ENCODE data around the gene ABHD17A. TPM values are rescaled to one million over a fixed set of nuclear protein-coding genes. Genes with fewer than 3 reads are reported as not detected.

The ABHD17A gene
- total and polyA plus RNA-seq, 4 donors, result 68.8 to 110 (median 91.0) TPM

DNA sequence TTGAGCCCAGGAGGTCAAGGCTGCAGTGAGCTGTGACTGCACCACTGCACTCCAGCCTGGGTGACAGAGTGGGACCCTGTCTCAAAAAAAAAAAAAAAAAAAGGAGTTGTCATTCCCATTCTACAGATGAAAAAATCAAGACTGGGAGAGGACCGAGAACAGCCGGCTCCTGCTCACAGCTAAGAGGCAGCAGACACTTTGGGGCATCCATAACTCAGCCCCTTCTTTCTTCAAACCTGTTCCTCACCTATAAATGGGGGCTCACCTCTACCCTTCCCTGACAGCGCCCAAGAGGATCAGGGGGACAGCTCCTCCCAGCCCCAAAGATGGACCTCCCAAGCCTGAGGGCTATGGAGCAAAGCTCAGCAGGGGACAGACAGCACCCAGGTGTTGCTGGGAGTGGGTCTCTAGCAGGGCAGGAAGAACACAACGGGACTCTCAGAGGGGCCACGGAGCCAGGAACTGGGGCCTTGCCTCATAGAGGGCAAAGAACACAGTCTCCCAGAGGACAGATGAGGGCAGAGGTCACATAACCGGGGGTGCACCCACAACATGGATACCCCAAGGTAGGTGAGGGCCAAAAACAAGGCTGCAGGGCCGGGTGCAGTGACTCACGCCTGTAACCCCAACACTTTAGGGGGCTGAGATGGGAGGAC is 18.5 kb downstream of the ABHD17A start:
- no peaks in the 10 kb centered on the region for H3K27me3 ChIP-seq (ENCODE audit: control insufficient read depth in 3 of 3, insufficient read depth in 3 of 3, low read length in 2 of 3)
- TF ChIP-seq, protein P1, sequence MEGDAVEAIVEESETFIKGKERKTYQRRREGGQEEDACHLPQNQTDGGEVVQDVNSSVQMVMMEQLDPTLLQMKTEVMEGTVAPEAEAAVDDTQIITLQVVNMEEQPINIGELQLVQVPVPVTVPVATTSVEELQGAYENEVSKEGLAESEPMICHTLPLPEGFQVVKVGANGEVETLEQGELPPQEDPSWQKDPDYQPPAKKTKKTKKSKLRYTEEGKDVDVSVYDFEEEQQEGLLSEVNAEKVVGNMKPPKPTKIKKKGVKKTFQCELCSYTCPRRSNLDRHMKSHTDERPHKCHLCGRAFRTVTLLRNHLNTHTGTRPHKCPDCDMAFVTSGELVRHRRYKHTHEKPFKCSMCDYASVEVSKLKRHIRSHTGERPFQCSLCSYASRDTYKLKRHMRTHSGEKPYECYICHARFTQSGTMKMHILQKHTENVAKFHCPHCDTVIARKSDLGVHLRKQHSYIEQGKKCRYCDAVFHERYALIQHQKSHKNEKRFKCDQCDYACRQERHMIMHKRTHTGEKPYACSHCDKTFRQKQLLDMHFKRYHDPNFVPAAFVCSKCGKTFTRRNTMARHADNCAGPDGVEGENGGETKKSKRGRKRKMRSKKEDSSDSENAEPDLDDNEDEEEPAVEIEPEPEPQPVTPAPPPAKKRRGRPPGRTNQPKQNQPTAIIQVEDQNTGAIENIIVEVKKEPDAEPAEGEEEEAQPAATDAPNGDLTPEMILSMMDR (IDR thresholded peaks at IDR 0.05; ENCODE audit: control extremely low read depth, extremely low read depth), result no peak
- no peak overlapping the region for H3K27ac ChIP-seq (ENCODE audit: low read depth in 1 of 2, low read length in 1 of 2)
- peaks cover 0 to 13% (median 4%) of the 10 kb centered on the region in 5 donors for H3K4me1 ChIP-seq (ENCODE audit: control insufficient read depth in 5 of 5, insufficient read depth in 5 of 5, low read length in 5 of 5)
- no peak overlapping the region for H3K4me3 ChIP-seq
- H3K9ac ChIP-seq (ENCODE audit: insufficient read depth in 1 of 2, low read length in 2 of 2), result no peak overlapping the region
- 91 to 92% methylated on average over 8 of the region's 8 CpGs for WGBS, 2 donors
- no peaks in the 10 kb centered on the region for H3K9me3 ChIP-seq (ENCODE audit: control insufficient read depth in 4 of 4, insufficient read depth in 3 of 4, low read length in 3 of 4)
- DNase-seq (no peak), ATAC-seq (ENCODE audit: insufficient read depth, low FRiP score) (no peak)
- peaks cover 0 to 8% (median 0%) of the 10 kb centered on the region in 4 donors for H3K36me3 ChIP-seq (ENCODE audit: control insufficient read depth in 4 of 4, insufficient read depth in 4 of 4, low read length in 4 of 4)

DNA sequence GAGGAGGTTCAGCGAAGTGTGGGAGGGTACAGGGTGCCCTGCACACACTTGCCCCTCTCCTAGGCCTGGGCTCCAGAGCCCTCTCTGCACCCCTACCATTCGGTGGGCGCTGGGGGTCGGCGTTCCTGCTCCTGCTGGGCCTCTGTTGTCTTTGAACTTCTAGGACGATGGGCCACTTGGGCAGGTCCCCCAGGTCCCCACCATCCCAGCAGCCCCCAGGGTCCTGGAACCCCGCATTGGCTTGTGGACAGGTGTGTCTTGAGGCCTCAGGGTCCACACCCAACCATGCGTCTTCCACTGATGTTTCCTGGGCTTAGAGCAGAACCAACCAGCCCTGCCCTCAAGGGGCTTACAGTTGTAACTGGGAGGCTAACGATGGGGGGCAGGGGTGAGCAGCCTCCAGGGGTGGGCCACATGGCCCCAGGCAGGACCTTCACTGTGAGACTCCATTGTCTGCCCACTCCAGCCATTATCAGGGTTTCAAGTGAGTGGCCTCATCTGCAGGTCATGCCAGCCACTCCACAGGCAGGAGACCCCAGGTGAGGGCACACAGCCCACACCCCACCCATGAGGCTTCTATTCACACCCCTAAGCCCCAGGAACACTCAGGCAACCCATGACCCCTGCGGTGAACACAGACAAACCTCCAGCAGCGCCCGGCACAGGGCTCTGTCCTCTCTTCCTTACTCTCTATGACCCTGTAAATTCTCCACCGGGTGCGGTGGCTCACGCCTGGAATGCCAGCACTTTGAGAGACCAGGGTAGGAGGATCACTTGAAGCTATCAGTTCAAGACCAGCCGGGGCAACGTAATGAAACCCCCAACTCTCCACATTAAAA is 19.9 kb downstream of the ABHD17A start:
- DNase-seq, result no peak
- 87 to 90% methylated on average over 17 of the region's 17 CpGs for WGBS, 2 donors
- Histone ChIP-seq H3K36me3 (ENCODE audit: control insufficient read depth in 4 of 4, insufficient read depth in 4 of 4, low read length in 4 of 4) (no peaks in the 10 kb centered on the region), H3K27ac (ENCODE audit: low read depth in 1 of 2, low read length in 1 of 2) (peak overlapping the region; percentile 24 to 71), H3K9ac (ENCODE audit: insufficient read depth in 1 of 2, low read length in 2 of 2) (no peak overlapping the region), H3K4me1 (ENCODE audit: control insufficient read depth in 5 of 5, insufficient read depth in 5 of 5, low read length in 5 of 5) (peaks cover 0 to 27% (median 9%) of the 10 kb centered on the region in 5 donors), H3K27me3 (ENCODE audit: control insufficient read depth in 3 of 3, insufficient read depth in 3 of 3, low read length in 2 of 3) (no peaks in the 10 kb centered on the region), H3K9me3 (ENCODE audit: control insufficient read depth in 4 of 4, insufficient read depth in 3 of 4, low read length in 3 of 4) (no peaks in the 10 kb centered on the region), H3K4me3 (no peak overlapping the region)
- TF ChIP-seq, protein P1 (IDR thresholded peaks at IDR 0.05; ENCODE audit: control extremely low read depth, extremely low read depth), result no peak
- no peak for ATAC-seq (ENCODE audit: insufficient read depth, low FRiP score)

DNA sequence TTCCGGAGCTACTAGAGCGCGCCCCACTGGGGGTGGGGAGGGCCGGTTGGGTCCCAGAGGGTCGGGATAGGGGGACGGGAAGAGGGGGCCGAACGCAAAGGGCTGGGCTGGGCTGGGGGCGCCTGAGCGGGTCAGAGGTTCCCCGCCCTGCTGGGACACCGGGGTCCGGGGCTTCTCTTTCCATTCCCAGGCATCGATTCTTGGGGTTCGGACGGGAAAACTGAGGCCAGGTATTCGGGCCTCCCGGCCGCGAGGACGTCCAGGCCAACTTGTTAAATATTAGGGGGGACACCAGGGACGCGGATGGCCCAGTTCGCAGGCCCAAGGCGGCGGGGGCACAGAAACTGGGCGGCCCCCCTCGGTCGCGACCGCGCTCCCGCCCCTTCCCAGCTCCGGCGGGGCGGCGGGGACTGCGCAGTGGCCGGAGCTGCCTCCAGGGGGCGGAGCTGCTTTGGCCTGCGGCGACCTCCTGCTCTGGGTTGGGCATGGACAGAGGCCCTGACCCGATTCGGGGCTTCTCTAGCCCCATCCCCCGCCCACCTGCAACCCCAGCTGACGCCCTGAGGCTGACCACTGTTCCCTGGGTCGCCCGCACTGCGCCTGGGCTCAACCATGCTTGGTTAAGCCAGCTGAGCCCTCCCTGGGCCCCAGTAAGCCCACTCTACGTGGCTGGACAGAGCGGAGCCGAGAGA is 20.7 kb downstream of the ABHD17A start:
- peak overlapping the region; percentile 71 to 86 for H3K27ac ChIP-seq (ENCODE audit: low read depth in 1 of 2, low read length in 1 of 2)
- 5 to 8% methylated on average over 36 to 52 of the region's 52 CpGs for WGBS, 2 donors

More for the DNA sequence above, 20.7 kb downstream of the ABHD17A start:
- peak in 2 of 3 donors; percentile 63 to 65 for DNase-seq
- H3K4me1 ChIP-seq (ENCODE audit: control insufficient read depth in 5 of 5, insufficient read depth in 5 of 5, low read length in 5 of 5), result peaks cover 0 to 34% (median 13%) of the 10 kb centered on the region in 5 donors
- H3K9me3 ChIP-seq (ENCODE audit: control insufficient read depth in 4 of 4, insufficient read depth in 3 of 4, low read length in 3 of 4), result no peaks in the 10 kb centered on the region
- H3K36me3 ChIP-seq (ENCODE audit: control insufficient read depth in 4 of 4, insufficient read depth in 4 of 4, low read length in 4 of 4), result no peaks in the 10 kb centered on the region
- TF ChIP-seq, protein P1 (IDR thresholded peaks at IDR 0.05; ENCODE audit: control extremely low read depth, extremely low read depth), result peak; percentile 85
- peak; percentile 67 for ATAC-seq (ENCODE audit: insufficient read depth, low FRiP score)
- H3K4me3 ChIP-seq, result peak overlapping the region; percentile 69
- H3K9ac ChIP-seq (ENCODE audit: insufficient read depth in 1 of 2, low read length in 2 of 2), result no peak overlapping the region
- no peaks in the 10 kb centered on the region for H3K27me3 ChIP-seq (ENCODE audit: control insufficient read depth in 3 of 3, insufficient read depth in 3 of 3, low read length in 2 of 3)

All from lung (tissue), 12 donors.